Smooth muscle cell of bladder (primary cell): Measurements from ENCODE around the gene GARRE1. TPM values are rescaled to one million over a fixed set of nuclear protein-coding genes. Genes with fewer than 3 reads are reported as not detected.

Experiments
- total RNA-seq: library from RNA; depleted of rRNA; stranded (reverse); fragments of >200 nt; gene quantifications from 2 replicates; pipeline ENCODE4 v1.2.3, GENCODE V29; 2014

Gene GARRE1
- total RNA-seq = 10.8 and 11.6 TPM in 2 replicates

GRCh38 chr19:34254046-34254697 is at the start of gene GARRE1:
TSS of gene GARRE1 (plus strand) at chr19:34254554. CDS start at chr19:34300474, 45,920 bp downstream.

Other genes starting within 250 kb of the GARRE1 start
- gene LSM14A, start 82.0 kb upstream of the GARRE1 start, total RNA-seq = 73.2 and 90.7 TPM in 2 replicates
- 141 and 192 TPM in 2 replicates for gene GPI, start 110.6 kb downstream of the GARRE1 start, total RNA-seq
- 7.5 and 8.2 TPM in 2 replicates for gene PDCD2L, start 149.8 kb downstream of the GARRE1 start, total RNA-seq
- gene UBA2, start 173.8 kb downstream of the GARRE1 start, total RNA-seq = 94.9 and 150 TPM in 2 replicates
- gene WTIP, start 227.2 kb downstream of the GARRE1 start, total RNA-seq = 37.8 and 72.9 TPM in 2 replicates